SJCRH30 (cell line): ENCODE measurements around the gene NINL. TPM values are rescaled to one million over a fixed set of nuclear protein-coding genes. Genes with fewer than 3 reads are reported as not detected.
A peak's percentile ranks its signal among the peaks of the same experiment; 100 is the strongest.
"Not testable (repeated sequence)": the region's sequence is repeated elsewhere in the genome, so short reads cannot be mapped to it uniquely, and the experiment has no call there.

Experiments used
- DNase-seq, 2 experiments: peaks; one replicate each; pipeline ENCODE4 v3.0.0-alpha.2; 2015 to 2020
- H3K27ac ChIP-seq: fragments of 250-450 bp; sonication (Bioruptor Pico); 2 replicates; pipeline ENCODE4 v1.5.1; 2020; ENCODE audit warnings: mild to moderate bottlenecking, moderate library complexity
- H3K27me3 ChIP-seq: fragments of 250-450 bp; sonication (Bioruptor Pico); 2 replicates; pipeline ENCODE4 v1.5.1; 2020; ENCODE audit warnings: mild to moderate bottlenecking, moderate library complexity
- H3K36me3 ChIP-seq: fragments of 250-450 bp; sonication (Bioruptor Pico); 2 replicates; pipeline ENCODE4 v1.5.1; 2020; ENCODE audit warnings: mild to moderate bottlenecking, moderate library complexity
- H3K4me1 ChIP-seq: fragments of 250-450 bp; sonication (Bioruptor Pico); 2 replicates; pipeline ENCODE4 v1.5.1; 2020; ENCODE audit warnings: mild to moderate bottlenecking, moderate library complexity
- H3K4me3 ChIP-seq: fragments of 250-450 bp; sonication (Bioruptor Pico); 2 replicates; pipeline ENCODE4 v1.5.1; 2020; ENCODE audit warnings: mild to moderate bottlenecking, moderate library complexity
- H3K9me3 ChIP-seq: fragments of 250-450 bp; sonication (Bioruptor Pico); replicated peaks from 2 replicates; pipeline ENCODE4 v1.5.1; 2020; ENCODE audit warnings: mild to moderate bottlenecking, moderate library complexity
- total RNA-seq: library from RNA; depleted of rRNA; stranded (reverse); fragments of >200 nt; shearing (Covaris generic); gene quantifications from 2 replicates; pipeline ENCODE4 v1.2.3, GENCODE V29; 2014

NINL gene
- total RNA-seq, 1 experiment from 2014 or later = 18.1 TPM

DNA sequence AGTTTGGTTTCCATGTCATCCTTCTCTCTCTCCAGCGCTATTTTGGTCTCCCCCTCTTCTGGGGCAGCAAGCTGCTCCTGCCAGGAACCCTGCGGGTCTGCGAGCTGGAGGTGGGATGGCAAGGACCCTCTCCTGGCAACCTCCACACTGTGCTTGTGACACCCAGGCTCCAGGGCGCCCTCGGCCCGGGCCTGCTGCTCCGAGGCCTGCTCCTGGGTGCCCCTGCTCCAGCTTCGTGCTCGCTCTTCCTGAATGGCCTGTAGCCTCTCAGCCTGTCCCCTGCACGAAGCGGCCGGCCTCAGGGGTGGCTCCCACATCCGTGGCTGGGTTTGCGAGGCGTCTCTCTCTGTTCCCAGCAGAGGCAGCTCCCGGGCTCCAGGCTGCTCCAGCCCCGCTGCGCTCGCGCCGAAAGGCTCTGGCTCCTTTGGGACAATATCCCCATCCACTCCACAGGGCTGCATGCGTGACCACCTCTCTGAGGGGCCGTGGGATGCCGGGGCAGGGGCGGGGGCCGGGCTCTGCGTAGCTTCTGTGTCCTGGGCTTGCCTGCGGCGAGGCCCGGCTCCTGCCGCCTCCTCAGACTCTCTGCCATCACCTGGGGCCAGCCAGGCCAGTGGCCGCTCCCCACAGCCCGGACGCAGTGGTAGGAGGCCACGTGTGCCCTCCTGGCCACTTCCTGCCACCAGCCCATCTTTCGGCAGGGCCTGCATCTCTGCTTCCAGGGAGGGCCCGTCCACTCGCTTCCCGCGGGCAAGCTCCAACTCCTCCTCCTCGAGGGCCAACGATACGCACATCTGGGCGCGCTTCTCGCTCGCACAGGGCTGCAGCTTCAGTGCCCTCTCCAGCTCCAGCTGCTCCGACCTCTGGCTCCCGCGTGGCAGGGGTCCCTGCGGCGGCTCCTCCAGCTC, 109.0 kb downstream of the NINL start:
- Histone ChIP-seq H3K4me1 (no peaks in the 10 kb centered on the region), H3K27me3 (no peaks in the 10 kb centered on the region), H3K9me3 (no peaks in the 10 kb centered on the region), H3K27ac (no peak overlapping the region), H3K4me3 (no peak overlapping the region), H3K36me3 (peaks cover 20% of the 10 kb centered on the region; the same call in 1 of the 2 replicates)
- DNase-seq = no peak

DNA sequence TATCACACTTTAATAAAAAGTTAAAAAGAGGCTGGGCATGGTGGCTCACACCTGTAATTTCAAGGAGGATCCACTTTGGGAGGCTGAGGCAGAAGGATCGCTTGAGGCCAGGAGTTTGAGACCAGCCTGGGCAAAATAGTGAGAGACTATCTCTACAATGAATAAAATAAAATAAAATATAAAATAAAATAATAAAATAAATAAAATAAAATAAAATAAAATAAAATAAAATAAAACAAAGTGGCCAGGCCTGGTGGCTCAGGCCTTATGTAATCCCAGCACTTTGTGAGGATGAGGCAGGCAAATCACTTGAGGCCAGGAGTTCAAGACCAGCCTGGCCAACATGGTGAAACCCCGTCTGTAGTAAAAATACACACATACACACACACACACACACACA, 112.0 kb downstream of the NINL start:
- not testable (repeated sequence) for H3K4me3 ChIP-seq, H3K9me3 ChIP-seq, H3K27me3 ChIP-seq, DNase-seq, H3K4me1 ChIP-seq, H3K27ac ChIP-seq
- peaks cover 25% of the 10 kb centered on the region; the same call in 1 of the 2 replicates for H3K36me3 ChIP-seq

DNA sequence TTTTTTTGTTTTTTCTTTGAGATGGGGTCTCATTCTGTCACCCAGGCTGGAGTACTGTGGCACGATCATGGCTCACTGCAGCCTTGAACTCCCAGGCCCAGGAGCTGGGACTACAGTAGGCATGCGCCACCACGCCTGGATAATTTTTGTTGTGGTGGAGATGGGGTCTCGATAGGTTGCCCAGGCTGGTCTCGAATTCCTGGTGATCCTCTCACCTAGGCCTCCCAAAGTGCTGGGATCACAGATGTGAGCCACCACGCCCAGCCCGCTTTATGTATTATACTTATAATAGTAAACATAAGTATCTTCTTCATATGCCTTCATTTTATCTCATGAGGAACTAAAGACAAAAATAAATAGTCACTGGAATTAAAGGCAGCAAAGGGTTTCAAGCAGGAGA, 114.3 kb downstream of the NINL start:
- Histone ChIP-seq H3K4me1 (0 out of 2 replicates have a peak, but pooled peaks cover 5% of the 10 kb centered on the region), H3K36me3 (peaks cover 24% of the 10 kb centered on the region), H3K27ac (no peak overlapping the region), H3K27me3 (no peaks in the 10 kb centered on the region), H3K9me3 (no peaks in the 10 kb centered on the region), H3K4me3 (no peak overlapping the region)
- no peak for DNase-seq

GRCh38 chr20:25470045-25470444, 115.3 kb downstream of the NINL start:
- Histone ChIP-seq H3K27ac (no peak overlapping the region), H3K9me3 (no peaks in the 10 kb centered on the region), H3K4me3 (no peak overlapping the region), H3K36me3 (peaks cover 26% of the 10 kb centered on the region), H3K27me3 (no peaks in the 10 kb centered on the region), H3K4me1 (0 out of 2 replicates have a peak, but pooled peaks cover 5% of the 10 kb centered on the region)
- peak; percentile 31 to 60 for DNase-seq

- H3K4me1 ChIP-seq = 0 out of 2 replicates have a peak, but pooled peaks cover 5% of the 10 kb centered on the region
- no peak overlapping the region for H3K27ac ChIP-seq
- no peaks in the 10 kb centered on the region for H3K9me3 ChIP-seq
- peaks cover 26% of the 10 kb centered on the region for H3K36me3 ChIP-seq
- H3K4me3 ChIP-seq = no peak overlapping the region
- DNase-seq = no peak
- no peaks in the 10 kb centered on the region for H3K27me3 ChIP-seq
Measured at GRCh38 chr20:25469558-25469957, 115.8 kb downstream of the NINL start.

GRCh38 chr20:25468126-25469075, 116.9 kb downstream of the NINL start:
- Histone ChIP-seq H3K4me1 (0 out of 2 replicates have a peak, but pooled peaks cover 5% of the 10 kb centered on the region), H3K36me3 (peaks cover 28% of the 10 kb centered on the region), H3K27ac (no peak overlapping the region), H3K9me3 (no peaks in the 10 kb centered on the region), H3K27me3 (no peaks in the 10 kb centered on the region), H3K4me3 (no peak overlapping the region)
- no peak for DNase-seq

- Histone ChIP-seq H3K27ac (no peak overlapping the region), H3K27me3 (no peaks in the 10 kb centered on the region), H3K36me3 (peaks cover 28% of the 10 kb centered on the region), H3K4me3 (no peak overlapping the region), H3K9me3 (no peaks in the 10 kb centered on the region), H3K4me1 (0 out of 2 replicates have a peak, but pooled peaks cover 5% of the 10 kb centered on the region)
- DNase-seq = peak; percentile 43 to 46
Measured at GRCh38 chr20:25467441-25467840, 117.9 kb downstream of the NINL start.

- DNase-seq = no peak
- Histone ChIP-seq H3K9me3 (no peaks in the 10 kb centered on the region), H3K4me3 (no peak overlapping the region), H3K36me3 (peaks cover 28% of the 10 kb centered on the region), H3K4me1 (0 out of 2 replicates have a peak, but pooled peaks cover 5% of the 10 kb centered on the region), H3K27ac (no peak overlapping the region), H3K27me3 (no peaks in the 10 kb centered on the region)
Measured at GRCh38 chr20:25466846-25467245, 118.5 kb downstream of the NINL start.

DNA sequence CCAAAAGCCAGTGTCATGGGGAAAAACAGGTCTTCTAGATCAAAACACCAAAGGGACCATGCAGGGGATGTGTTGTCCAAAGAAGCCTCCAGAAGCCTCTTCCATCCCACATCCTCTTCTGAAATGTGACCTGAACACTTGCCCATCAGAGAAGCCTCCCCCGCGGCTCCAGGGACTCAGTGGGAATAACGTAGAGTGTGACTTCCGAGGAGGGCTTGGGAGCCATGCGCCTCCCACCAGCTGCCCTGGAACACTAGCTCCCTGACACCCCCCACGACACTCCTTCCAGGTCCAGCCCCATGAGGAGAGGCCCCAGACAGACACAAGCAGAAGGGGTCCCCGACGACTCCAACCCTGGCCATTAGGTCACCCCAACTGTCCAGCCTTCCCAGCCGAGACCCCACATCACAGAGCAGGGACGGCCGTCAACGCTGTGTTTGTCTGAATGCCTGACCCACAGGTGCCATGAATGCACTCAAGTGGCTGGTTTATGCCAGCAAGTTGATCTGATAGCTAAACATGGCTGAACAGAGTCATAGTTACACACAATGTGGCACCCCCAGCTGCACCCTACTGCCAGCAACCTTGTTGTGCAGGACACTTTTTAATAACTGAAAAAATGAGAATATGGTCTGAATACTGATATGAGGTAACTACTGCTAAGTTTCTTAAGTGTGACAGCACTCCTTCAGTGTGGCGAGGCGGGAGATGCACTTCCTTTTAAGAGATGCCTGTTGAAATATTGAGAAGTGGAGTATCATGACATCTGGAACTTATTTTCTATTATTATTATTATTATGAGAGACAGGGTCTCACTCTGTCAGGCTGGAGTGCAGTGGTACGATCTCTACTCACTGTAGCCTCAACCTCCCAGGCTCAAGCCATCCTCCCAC, 119.8 kb downstream of the NINL start:
- peaks cover 28% of the 10 kb centered on the region for H3K36me3 ChIP-seq
- H3K27ac ChIP-seq = no peak overlapping the region
- H3K27me3 ChIP-seq = no peaks in the 10 kb centered on the region
- DNase-seq = no peak
- H3K4me1 ChIP-seq = 0 out of 2 replicates have a peak, but pooled peaks cover 5% of the 10 kb centered on the region
- H3K4me3 ChIP-seq = no peak overlapping the region
- no peaks in the 10 kb centered on the region for H3K9me3 ChIP-seq

GRCh38 chr20:25464501-25465242, 120.7 kb downstream of the NINL start:
- H3K9me3 ChIP-seq = no peaks in the 10 kb centered on the region
- no peak overlapping the region for H3K4me3 ChIP-seq
- H3K27ac ChIP-seq = no peak overlapping the region
- peak; percentile 30 to 45 for DNase-seq
- 0 out of 2 replicates have a peak, but pooled peaks cover 5% of the 10 kb centered on the region for H3K4me1 ChIP-seq
- no peaks in the 10 kb centered on the region for H3K27me3 ChIP-seq
- peaks cover 22% of the 10 kb centered on the region for H3K36me3 ChIP-seq

DNA sequence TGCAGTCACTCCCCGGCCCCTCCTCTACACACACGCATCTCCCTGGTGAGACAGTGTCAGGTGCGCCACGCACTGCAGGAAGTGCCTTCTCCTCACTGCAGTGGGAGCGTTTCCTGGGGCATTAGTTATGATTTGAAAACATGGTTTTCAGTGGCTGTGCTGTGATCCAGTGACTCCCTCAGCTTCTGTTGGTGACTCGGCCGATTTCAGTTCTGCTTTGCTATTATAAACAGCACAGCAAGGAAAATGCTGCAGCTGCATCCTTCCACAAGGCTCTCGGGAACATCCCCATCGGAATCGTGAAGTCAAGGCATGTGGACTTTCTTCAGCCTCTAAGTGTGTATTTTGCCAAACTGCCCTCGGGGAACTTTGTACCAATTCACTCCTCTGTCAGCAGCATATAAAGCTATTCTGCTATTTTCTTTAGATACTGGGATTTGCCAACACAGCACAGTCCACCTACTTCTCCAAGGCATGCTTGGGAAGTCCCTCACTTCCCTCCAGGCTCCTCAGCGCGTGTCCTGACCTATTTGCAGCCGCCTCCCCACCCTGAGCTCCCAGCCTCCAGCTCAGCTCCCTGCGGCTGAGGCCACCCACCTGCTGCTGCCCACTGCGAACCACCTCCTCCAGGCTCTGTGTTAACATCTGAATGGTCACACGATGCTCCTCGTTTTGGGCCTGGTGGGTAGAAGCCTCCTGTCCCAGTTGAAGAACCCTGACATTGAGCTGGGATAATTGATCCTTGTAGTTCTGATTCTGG, 123.4 kb downstream of the NINL start:
- Histone ChIP-seq H3K4me1 (no peaks in the 10 kb centered on the region), H3K4me3 (no peak overlapping the region), H3K27ac (no peak overlapping the region), H3K9me3 (no peaks in the 10 kb centered on the region), H3K27me3 (no peaks in the 10 kb centered on the region), H3K36me3 (peaks cover 31% of the 10 kb centered on the region)
- DNase-seq = no peak

GRCh38 chr20:25461281-25461650, 124.1 kb downstream of the NINL start:
- DNase-seq = no peak
- H3K27me3 ChIP-seq = no peaks in the 10 kb centered on the region
- H3K9me3 ChIP-seq = no peaks in the 10 kb centered on the region
- no peak overlapping the region for H3K4me3 ChIP-seq
- H3K36me3 ChIP-seq = peaks cover 26% of the 10 kb centered on the region
- H3K4me1 ChIP-seq = no peaks in the 10 kb centered on the region
- H3K27ac ChIP-seq = no peak overlapping the region
